GM10266 (cell line): ENCODE measurements around the gene LIN7A.

Experiments used
- DNase-seq: peaks from one replicate; pipeline ENCODE4 v3.0.0; 2012; ENCODE audit errors: extremely low spot score
- TF ChIP-seq, protein P1 (sequence below): IDR thresholded peaks from 2 replicates; pipeline ENCODE4 v1.5.1; 2012; ENCODE audit warnings: mild to moderate bottlenecking, low read depth; ENCODE audit not compliant: control insufficient read depth, insufficient read depth; ENCODE audit errors: missing control alignments

LIN7A gene

GRCh38 chr12:80939231-80939950, 1.7 kb upstream of the LIN7A start:
- TF ChIP-seq, protein P1, sequence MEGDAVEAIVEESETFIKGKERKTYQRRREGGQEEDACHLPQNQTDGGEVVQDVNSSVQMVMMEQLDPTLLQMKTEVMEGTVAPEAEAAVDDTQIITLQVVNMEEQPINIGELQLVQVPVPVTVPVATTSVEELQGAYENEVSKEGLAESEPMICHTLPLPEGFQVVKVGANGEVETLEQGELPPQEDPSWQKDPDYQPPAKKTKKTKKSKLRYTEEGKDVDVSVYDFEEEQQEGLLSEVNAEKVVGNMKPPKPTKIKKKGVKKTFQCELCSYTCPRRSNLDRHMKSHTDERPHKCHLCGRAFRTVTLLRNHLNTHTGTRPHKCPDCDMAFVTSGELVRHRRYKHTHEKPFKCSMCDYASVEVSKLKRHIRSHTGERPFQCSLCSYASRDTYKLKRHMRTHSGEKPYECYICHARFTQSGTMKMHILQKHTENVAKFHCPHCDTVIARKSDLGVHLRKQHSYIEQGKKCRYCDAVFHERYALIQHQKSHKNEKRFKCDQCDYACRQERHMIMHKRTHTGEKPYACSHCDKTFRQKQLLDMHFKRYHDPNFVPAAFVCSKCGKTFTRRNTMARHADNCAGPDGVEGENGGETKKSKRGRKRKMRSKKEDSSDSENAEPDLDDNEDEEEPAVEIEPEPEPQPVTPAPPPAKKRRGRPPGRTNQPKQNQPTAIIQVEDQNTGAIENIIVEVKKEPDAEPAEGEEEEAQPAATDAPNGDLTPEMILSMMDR = no peak
- no peak for DNase-seq

GRCh38 chr12:80938397-80938796, 663 bp upstream of the LIN7A start:
- TF ChIP-seq, protein P1 = no peak
- no peak for DNase-seq

- peak; percentile 48 for DNase-seq
Observed at GRCh38 chr12:80936642-80937390, 918 bp downstream of the LIN7A start.

DNA sequence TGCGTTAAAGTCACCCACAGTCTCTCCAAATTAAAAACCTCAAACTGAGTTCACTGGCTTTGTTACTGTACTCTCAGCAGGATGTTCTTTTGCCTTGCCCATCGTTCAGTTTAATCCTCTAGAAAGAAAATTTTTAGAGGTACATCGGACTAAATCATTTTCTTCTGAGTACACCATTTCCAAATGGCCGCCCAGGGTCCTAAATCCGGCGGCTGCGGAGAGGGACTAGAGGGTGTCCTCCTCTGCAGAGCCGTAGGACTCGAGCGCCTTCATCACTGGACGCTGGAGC, 1.4 kb downstream of the LIN7A start:
- TF ChIP-seq, protein P1 = no peak
- DNase-seq = no peak

More at GRCh38 chr12:80936642-80937390, 918 bp downstream of the LIN7A start:
- TF ChIP-seq, protein P1 = peak; percentile 3

GRCh38 chr12:80935111-80935510, 2.6 kb downstream of the LIN7A start:
- TF ChIP-seq, protein P1 = no peak
- no peak for DNase-seq

DNA sequence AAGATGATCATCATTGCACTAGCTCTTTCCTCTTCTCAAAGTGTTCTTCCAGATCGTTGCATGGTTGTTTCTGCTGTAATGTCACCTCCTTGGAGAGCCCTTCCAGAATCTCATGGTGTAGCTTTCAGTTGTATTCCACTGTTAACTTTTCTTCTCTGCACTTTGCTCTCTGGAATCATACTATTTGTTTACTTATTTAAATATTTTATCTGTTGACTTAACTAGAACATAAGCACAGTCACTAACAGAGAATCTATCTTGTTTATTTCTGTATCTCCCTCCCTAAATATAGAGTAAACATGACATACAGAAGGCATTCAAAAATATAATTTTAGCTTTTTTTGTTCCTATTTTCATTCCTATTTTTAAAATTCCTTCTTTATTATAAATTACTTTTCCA, 11.8 kb downstream of the LIN7A start:
- TF ChIP-seq, protein P1 = no peak
- no peak for DNase-seq

DNA sequence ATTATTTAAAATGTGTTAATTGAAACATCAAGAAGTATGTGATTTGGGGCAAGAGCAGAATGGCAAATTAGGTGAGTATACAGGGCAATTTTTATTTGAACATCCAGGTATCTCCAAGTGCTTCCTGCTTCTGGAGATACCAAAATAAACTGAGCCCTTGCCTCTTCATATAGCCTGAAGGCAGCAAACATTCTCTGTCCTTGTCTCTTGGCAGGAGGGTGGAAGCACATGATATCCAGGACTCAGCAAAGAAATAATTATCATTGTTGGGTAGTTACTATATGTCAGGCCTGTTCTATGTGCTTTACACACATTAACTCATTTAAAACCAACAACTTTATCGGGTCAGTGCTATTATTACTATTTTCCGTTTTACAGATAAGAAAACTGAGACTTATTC, 12.5 kb downstream of the LIN7A start:
- no peak for DNase-seq

More for the DNA sequence above, 12.5 kb downstream of the LIN7A start:
- TF ChIP-seq, protein P1 = no peak
